HG03354 (cell line): ENCODE data around the gene SPATS2L.

Experiments
- ATAC-seq: cut with Tn5 transposase; IDR thresholded peaks from one replicate; pipeline ENCODE4 v1.9.1; 2021; ENCODE audit warnings: mild to moderate bottlenecking; ENCODE audit not compliant: unreplicated experiment, poor library complexity, severe bottlenecking

Gene SPATS2L

GRCh38 chr2:200425026-200425821 lies 118.7 kb downstream of the SPATS2L start:
- no peak for ATAC-seq

GRCh38 chr2:200426754-200427153 lies 120.3 kb downstream of the SPATS2L start:
- no peak for ATAC-seq

DNA sequence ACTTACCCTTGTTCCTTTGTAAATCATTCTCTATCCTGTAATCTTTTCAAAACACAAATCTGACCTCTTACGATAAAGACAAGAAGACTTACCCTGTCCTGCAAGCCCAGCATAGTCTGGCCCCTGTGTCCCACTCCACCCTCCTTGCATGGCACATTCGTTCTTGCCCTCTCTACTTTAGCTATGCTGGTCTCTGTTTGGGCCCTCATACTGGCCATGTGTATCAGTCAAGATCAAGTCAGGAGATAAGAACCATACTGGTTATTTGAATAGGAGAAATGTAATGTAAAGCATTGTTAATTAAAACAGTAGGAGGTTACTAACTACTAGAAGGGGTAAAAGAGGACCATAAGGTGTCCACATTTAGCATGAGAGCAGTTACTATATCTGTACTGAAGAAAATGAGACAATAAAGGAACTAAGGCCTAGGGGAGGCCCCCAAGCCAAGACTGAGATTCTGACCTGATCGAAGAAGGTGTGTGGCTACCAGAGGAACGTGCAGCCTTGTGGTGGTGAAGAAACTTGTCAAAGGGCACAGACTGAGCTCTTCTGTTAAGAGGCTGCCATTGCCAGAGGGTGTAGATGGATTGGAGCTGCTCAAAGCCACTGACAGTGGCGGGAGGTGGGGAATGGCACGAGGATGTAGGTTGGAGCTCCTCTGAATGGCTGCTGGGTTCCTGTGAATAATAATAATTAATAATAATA lies 122.6 kb downstream of the SPATS2L start:
- peak; percentile 68 for ATAC-seq

- ATAC-seq, result no peak
Measured at GRCh38 chr2:200430017-200430416, 123.5 kb downstream of the SPATS2L start.

GRCh38 chr2:200431996-200432705 lies 125.7 kb downstream of the SPATS2L start:
- no peak for ATAC-seq

DNA sequence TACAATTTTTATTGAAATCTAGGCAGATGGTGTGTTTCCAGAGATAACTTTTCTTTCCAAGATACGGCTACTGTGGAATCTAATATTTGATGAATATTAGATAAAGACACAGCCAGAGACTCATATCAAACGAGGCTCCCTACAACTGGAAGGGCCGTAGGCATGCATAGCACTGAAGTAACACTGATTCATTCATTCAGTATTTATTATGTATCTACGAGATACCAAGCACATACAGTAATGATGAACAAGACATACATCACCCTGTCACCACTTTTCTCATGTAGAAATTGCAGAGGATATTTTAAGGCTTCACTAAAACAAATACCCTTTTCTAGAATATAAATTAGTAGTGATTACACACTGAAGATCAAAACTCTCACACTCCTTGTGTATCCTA lies 128.9 kb downstream of the SPATS2L start:
- no peak for ATAC-seq

DNA sequence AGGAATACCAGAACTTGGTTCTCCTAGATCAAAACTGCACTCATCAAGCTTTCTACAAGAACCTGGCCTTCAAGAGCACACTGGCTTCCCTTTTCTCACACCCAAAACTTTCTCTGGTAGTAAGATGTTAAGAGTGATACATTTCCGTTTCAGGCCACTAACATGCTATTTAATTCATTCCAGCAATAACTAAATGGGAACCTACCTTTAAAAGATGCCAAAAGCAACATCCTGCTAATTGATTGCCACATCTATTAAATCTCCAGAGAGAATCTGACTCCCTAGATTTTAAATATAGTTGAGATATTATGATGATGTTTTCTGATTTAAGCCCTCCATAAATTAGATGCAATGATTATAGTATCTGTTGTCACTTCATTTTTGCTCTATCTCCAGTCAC lies 131.8 kb downstream of the SPATS2L start:
- no peak for ATAC-seq

GRCh38 chr2:200438846-200439245 lies 132.4 kb downstream of the SPATS2L start:
- ATAC-seq, result no peak

DNA sequence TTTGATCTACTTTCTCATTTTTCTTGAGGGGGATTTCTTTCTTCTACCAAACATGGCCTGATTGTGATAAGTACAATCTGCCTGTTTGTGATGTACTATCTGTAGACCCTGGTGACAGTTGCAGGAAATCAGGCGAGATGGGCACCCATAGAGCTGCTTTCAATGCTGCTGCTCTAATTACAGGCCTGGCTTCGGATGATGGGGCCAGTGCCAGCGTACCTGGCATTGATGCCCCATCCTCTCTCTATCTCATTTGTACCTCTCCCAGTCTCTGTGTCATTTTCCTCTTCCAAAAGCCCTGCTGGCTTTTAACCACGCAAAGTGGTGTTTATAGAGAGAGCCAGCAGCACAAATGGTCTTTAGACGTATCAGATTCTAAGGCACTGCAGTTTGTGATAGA lies 133.5 kb downstream of the SPATS2L start:
- ATAC-seq, result no peak

- no peak for ATAC-seq
Measured at GRCh38 chr2:200442471-200442870, 136.0 kb downstream of the SPATS2L start.

DNA sequence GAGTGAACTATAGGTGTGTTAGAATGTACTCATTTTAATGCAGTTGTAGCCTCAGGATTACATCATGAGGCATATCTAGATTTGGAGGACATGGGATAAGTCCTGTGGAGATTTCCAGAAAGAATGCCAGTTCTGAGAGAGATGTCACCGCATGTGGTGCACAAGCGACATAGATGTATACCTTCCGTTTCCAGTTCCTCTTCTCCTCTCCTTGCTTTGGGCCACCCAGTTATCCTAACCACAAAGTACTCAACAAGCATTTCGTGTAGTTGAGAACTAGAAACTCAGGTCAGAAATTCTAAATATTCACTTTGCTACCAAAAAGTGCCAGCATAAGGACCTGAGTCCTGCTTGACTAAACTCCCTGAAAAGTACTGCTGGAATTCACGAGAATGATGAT lies 136.9 kb downstream of the SPATS2L start:
- ATAC-seq, result no peak

DNA sequence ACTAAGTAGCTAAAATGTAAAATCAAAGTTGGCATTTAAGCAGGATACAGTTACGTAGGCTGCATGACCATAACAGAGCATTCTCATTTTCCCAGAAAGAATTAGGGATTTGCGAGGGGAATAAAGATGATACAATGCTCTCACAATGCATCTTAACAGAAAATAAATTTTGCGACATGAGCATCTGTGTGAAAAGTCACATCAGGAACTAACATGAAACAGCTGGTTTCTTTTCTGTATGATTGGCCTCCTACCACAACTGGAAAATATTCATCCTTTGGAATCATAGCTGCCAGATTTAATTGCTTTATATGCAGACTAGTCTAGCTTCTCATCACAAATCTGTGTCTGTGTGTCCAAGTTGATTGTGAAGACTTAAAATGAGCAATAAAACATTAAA lies 137.4 kb downstream of the SPATS2L start:
- no peak for ATAC-seq

DNA sequence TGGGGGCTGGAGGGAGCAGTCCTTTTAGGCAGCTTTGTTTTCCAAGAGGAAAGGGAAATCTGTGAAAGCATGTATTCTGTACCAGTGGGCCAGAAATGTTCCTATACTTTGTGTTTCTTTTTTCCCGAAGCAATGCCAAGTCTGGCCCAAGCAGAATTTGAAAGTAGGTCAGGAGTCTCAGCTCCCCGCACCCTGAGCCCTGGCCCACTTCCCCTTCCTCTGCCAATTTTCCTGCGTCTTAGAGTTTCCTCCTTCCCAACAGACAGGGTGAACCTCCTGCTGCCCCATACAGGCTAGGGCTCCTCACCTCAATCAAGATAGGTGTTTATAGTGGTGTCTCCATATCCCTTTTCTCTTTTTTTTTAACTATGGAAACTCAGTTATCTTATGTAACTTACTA lies 138.0 kb downstream of the SPATS2L start:
- ATAC-seq, result no peak

- ATAC-seq, result no peak
Measured at GRCh38 chr2:200445284-200445683, 138.8 kb downstream of the SPATS2L start.

GRCh38 chr2:200446612-200447011 lies 140.1 kb downstream of the SPATS2L start:
- ATAC-seq, result no peak

GRCh38 chr2:200447139-200447855 lies 140.8 kb downstream of the SPATS2L start:
- no peak for ATAC-seq

GRCh38 chr2:200448455-200448854 lies 142.0 kb downstream of the SPATS2L start:
- ATAC-seq, result no peak

- ATAC-seq, result no peak
Measured at GRCh38 chr2:200449149-200449548, 142.7 kb downstream of the SPATS2L start.

DNA sequence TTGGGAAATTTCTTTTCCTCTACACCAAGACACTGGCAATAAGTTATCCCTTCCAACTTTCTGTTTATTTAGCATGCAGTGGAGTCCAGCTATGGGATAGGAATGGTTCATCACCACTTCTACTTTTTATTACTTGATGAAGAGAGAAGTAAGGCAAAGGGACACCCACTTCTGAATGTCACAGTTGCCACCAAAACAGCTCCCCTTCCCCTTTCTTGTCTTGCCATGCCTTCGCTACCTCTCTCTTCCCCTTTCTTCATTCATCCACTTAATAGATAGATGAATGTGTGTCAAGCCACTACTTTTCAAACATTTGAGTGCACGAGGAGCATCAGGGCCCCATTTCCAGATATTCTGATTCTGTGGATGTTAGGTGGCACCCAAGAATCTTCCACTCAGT lies 143.8 kb downstream of the SPATS2L start:
- ATAC-seq, result no peak

- ATAC-seq, result no peak
Measured at GRCh38 chr2:200451511-200451910, 145.0 kb downstream of the SPATS2L start.
